ENCODE results near the gene B9D1. TPM values are rescaled to one million over a fixed set of nuclear protein-coding genes. Genes with fewer than 3 reads are reported as not detected.

The B9D1 gene
- total RNA-seq, 4 donors from 2014 or later: 3.8 to 105 (median 25.6) TPM

DNA sequence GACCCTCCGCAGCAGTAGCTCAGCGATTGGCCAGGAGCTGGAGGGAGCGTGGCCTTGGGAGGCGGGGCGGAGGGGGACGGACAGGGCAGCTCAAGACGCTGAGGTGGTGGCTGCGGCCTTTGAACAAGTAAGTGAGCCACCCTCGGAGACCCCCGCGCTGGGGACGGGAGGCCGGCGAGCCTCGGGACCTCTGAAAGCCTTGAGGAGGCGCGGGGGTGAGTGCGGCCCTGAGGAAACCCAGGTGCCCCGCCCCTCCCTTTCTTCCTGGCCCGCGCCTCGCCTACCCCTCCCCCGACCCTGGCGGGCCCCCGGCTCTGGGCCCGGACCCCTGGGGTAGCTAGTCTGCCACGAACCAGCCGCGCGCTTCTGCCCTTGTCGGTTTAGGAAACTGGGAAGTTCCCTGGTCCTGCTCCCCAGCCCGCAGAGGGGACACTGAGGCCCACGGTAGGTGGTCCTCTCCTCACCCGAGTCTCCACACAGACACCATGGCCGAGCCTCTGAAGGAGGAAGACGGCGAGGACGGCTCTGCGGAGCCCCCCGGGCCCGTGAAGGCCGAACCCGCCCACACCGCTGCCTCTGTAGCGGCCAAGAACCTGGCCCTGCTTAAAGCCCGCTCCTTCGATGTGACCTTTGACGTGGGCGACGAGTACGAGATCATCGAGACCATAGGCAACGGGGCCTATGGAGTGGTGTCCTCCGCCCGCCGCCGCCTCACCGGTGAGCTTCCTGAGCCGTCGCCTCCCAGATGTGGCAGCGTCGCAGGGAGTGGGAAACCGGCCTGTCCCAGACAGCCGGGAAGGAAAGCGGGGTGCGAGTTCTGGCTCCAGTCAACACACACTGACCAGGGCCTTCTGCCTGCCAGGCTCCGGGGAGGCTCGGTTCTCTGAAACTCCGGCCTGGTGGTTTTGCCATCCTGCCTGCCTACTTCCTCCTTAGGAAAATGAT lies 16.2 kb upstream of the B9D1 start, which contains the start of gene MAPK7:
TSS of gene MAPK7 (plus strand) at position 83 of the 945 bp plus-strand sequence. CDS start at position 486, 403 bp downstream.
- peak in 1 of 2 donors; percentile 58 for TF ChIP-seq POLR2A (IDR thresholded peaks at IDR 0.05)
- TF ChIP-seq, protein P1, sequence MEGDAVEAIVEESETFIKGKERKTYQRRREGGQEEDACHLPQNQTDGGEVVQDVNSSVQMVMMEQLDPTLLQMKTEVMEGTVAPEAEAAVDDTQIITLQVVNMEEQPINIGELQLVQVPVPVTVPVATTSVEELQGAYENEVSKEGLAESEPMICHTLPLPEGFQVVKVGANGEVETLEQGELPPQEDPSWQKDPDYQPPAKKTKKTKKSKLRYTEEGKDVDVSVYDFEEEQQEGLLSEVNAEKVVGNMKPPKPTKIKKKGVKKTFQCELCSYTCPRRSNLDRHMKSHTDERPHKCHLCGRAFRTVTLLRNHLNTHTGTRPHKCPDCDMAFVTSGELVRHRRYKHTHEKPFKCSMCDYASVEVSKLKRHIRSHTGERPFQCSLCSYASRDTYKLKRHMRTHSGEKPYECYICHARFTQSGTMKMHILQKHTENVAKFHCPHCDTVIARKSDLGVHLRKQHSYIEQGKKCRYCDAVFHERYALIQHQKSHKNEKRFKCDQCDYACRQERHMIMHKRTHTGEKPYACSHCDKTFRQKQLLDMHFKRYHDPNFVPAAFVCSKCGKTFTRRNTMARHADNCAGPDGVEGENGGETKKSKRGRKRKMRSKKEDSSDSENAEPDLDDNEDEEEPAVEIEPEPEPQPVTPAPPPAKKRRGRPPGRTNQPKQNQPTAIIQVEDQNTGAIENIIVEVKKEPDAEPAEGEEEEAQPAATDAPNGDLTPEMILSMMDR (IDR thresholded peaks at IDR 0.05): no peak

DNA sequence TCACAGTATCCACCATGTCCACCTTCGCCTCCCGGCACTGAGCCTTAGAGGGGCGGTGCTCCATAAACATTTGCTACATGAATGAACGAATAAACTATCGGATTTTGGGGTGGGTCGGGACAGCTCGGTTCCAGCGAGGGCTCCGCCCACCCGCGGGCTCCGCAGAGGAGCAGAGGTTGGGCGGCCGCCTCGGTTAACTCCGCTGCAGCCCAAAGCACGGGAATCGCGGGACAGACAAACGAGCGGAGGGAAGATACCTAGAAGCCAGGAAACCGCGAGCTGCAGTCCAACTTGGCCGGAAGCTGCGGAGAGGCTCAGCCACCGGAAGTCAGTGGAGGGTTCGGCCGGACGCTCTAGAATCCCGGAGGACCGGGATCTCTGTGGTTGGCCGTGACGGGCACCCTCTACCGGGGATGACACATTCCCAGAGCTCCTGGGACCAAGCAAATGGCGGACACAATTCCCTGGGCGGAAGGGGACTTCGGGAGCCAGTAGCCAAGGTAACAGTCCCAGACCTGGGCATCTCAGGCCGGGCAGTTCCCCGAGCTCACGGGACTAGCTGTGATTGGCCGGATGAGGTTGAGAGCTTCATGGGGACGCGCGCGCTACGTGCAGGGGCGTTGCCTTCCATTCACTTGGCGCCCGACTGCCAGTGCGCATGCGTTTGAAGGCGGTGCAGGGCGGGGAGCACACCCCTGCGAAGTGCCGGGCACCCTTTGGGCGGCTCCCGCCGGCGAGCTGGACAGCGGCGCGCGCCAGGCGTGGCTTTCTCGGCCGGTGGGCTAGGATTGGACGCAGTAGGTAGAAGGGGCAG lies 15.3 kb upstream of the B9D1 start:
- H3K36me3 ChIP-seq: no peaks in the 10 kb centered on the region
- H3K4me1 ChIP-seq: peaks cover 5 to 6% of the 10 kb centered on the region in 2 donors
- intact Hi-C loops (cut with DNase I; ENCODE audit: low total_unique reads): loop anchor here (10.0 kb wide), 2 partner anchors 67 to 137 kb away; no protein-coding TSS in a partner anchor
- H3K4me3 ChIP-seq: peak overlapping the region; percentile 62 to 98
- H3K27me3 ChIP-seq: no peaks in the 10 kb centered on the region
- H3K9me3 ChIP-seq: no peaks in the 10 kb centered on the region
- TF ChIP-seq, protein P1 (IDR thresholded peaks at IDR 0.05): peak in 2 of 4 experiments; percentile 20 to 21
- peak; percentile 54 to 78 for TF ChIP-seq POLR2A (IDR thresholded peaks at IDR 0.05)
- H3K27ac ChIP-seq: peak overlapping the region; percentile 93 to 97
- DNase-seq: peak; percentile 98 to 99

More for the DNA sequence above, 16.2 kb upstream of the B9D1 start, which contains the start of gene MAPK7:
- Histone ChIP-seq H3K4me1 (peaks cover 5 to 6% of the 10 kb centered on the region in 2 donors), H3K27me3 (no peaks in the 10 kb centered on the region), H3K36me3 (no peaks in the 10 kb centered on the region), H3K27ac (peak within 1 kb of the TSS; percentile 93 to 97), H3K9me3 (no peaks in the 10 kb centered on the region), H3K4me3 (peak within 1 kb of the TSS; percentile 62 to 98)
- intact Hi-C loops (cut with DNase I; ENCODE audit: low total_unique reads): loop anchor here (10.0 kb wide), 2 partner anchors 66 to 136 kb away; no protein-coding TSS in a partner anchor
- peak in 1 of 2 donors; percentile 35 for DNase-seq

DNA sequence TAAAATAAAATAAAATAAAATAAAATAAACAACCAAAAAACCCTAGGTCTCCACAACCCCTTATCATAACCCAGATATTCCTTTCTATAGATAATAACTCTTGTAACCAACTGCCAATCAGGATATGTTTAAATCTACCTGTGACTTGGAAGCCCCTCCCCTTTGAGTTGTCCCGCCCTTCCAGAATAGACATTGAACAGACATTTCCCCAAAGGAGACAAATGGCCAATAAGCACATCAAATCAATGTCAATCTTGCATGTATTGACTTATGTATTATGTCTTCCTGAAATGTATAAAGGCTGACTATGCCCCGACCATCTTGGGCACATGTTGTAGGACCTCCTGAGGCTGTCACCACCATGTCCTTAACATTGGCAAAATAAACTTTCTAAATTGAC lies 14.3 kb upstream of the B9D1 start:
- TF ChIP-seq POLR2A (IDR thresholded peaks at IDR 0.05): no peak
- TF ChIP-seq, protein P1 (IDR thresholded peaks at IDR 0.05): no peak
- intact Hi-C loops (cut with DNase I; ENCODE audit: low total_unique reads): loop anchor here (10.0 kb wide), 2 partner anchors 68 to 138 kb away; no protein-coding TSS in a partner anchor
- H3K27me3 ChIP-seq: no peaks in the 10 kb centered on the region
- peak overlapping the region; percentile 61 to 98 for H3K4me3 ChIP-seq
- H3K4me1 ChIP-seq: peaks cover 5 to 6% of the 10 kb centered on the region in 2 donors
- H3K9me3 ChIP-seq: no peaks in the 10 kb centered on the region
- DNase-seq: peak; percentile 9
- no peaks in the 10 kb centered on the region for H3K36me3 ChIP-seq
- H3K27ac ChIP-seq: peak overlapping the region; percentile 93 to 97

DNA sequence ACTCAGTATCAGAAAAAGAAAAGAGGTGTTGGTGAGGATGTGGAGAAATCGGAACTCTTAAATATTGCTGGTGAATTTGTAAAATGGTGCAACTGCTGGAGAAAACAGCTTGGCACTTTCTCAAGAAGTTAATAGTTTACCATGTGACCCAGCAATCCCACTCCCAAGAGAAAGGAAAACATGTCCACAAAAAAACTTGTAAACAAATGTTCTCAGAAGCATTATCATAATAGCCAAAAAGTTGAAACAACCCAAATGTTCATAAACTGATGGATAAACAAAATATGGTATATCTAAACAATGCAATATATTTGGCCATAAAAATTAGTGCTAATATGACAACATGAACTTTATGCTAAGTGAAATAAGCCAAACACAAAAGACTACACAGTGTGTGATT lies 13.2 kb upstream of the B9D1 start:
- no peak for TF ChIP-seq POLR2A (IDR thresholded peaks at IDR 0.05)
- TF ChIP-seq, protein P1 (IDR thresholded peaks at IDR 0.05): no peak
- Histone ChIP-seq H3K27ac (no peak overlapping the region), H3K27me3 (no peaks in the 10 kb centered on the region), H3K36me3 (no peaks in the 10 kb centered on the region), H3K9me3 (no peaks in the 10 kb centered on the region), H3K4me3 (no peak overlapping the region), H3K4me1 (peaks cover 5 to 6% of the 10 kb centered on the region in 2 donors)
- no peak for DNase-seq
- intact Hi-C loops (cut with DNase I; ENCODE audit: low total_unique reads): loop anchor here (10.0 kb wide), 2 partner anchors 69 to 139 kb away; no protein-coding TSS in a partner anchor

Data from uterus (tissue), 4 donors.